HFF-Myc (cell line): ENCODE data around the gene HCCS.

Source experiments
- DNase-seq: peaks from one replicate; pipeline ENCODE4 v3.0.0-alpha.2; 2011; ENCODE audit warnings: low read depth; ENCODE audit errors: extremely low read depth
- H3K4me3 ChIP-seq: replicated peaks from 2 replicates; pipeline ENCODE4 v1.5.1; 2011; ENCODE audit warnings: low read depth, mild to moderate bottlenecking, control low read depth, low read length
- TF ChIP-seq, protein P1 (sequence below): IDR thresholded peaks from 2 replicates; pipeline ENCODE4 v1.5.1; 2012; ENCODE audit warnings: mild to moderate bottlenecking, low read depth, low read length, control low read depth; ENCODE audit errors: missing control alignments

The HCCS gene

GRCh38 chrX:11081511-11081910 is 29.6 kb upstream of the HCCS start:
- TF ChIP-seq, protein P1, sequence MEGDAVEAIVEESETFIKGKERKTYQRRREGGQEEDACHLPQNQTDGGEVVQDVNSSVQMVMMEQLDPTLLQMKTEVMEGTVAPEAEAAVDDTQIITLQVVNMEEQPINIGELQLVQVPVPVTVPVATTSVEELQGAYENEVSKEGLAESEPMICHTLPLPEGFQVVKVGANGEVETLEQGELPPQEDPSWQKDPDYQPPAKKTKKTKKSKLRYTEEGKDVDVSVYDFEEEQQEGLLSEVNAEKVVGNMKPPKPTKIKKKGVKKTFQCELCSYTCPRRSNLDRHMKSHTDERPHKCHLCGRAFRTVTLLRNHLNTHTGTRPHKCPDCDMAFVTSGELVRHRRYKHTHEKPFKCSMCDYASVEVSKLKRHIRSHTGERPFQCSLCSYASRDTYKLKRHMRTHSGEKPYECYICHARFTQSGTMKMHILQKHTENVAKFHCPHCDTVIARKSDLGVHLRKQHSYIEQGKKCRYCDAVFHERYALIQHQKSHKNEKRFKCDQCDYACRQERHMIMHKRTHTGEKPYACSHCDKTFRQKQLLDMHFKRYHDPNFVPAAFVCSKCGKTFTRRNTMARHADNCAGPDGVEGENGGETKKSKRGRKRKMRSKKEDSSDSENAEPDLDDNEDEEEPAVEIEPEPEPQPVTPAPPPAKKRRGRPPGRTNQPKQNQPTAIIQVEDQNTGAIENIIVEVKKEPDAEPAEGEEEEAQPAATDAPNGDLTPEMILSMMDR = no peak

DNA sequence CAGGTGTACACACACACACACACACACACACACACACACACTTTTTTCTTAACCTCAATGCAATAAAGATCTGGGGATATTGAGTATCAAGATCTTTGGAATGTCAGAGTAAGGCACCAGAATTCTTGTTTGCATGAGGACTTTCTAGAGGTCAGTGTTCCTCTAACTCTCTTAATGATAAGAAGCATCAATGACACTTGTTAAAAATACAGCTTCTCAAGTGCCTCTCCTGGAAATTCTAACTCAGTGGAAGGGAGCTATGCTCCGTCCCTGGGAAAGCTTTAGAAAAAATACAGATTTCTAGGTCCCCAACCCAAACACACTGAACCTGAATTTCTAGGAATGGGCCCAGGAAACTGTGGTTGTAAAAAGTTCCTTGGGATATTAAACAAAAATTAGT is 25.8 kb upstream of the HCCS start:
- no peak overlapping the region for H3K4me3 ChIP-seq
- TF ChIP-seq, protein P1 = no peak
- DNase-seq = no peak

More at GRCh38 chrX:11081511-11081910, 29.6 kb upstream of the HCCS start:
- no peak overlapping the region for H3K4me3 ChIP-seq
- DNase-seq = no peak

- DNase-seq = no peak
- H3K4me3 ChIP-seq = no peak overlapping the region
- TF ChIP-seq, protein P1 = no peak
These were observed 21.3 kb upstream of the HCCS start for GRCh38 chrX:11089802-11090201.

- DNase-seq = no peak
- TF ChIP-seq, protein P1 = no peak
- H3K4me3 ChIP-seq = no peak overlapping the region
These were observed 13.2 kb upstream of the HCCS start for GRCh38 chrX:11097933-11098332.

GRCh38 chrX:11099465-11099864 is 11.7 kb upstream of the HCCS start:
- no peak for DNase-seq
- no peak overlapping the region for H3K4me3 ChIP-seq
- TF ChIP-seq, protein P1 = no peak

- TF ChIP-seq, protein P1 = peak; percentile 37
- H3K4me3 ChIP-seq = no peak overlapping the region
- no peak for DNase-seq
These were observed 10.7 kb upstream of the HCCS start for GRCh38 chrX:11100281-11101035.

GRCh38 chrX:11103006-11103405 is 8.1 kb upstream of the HCCS start:
- TF ChIP-seq, protein P1 = no peak
- DNase-seq = no peak

More at GRCh38 chrX:11103006-11103405, 8.1 kb upstream of the HCCS start:
- H3K4me3 ChIP-seq = no peak overlapping the region
